Measurements from ENCODE around the gene SEMG2.

DNA sequence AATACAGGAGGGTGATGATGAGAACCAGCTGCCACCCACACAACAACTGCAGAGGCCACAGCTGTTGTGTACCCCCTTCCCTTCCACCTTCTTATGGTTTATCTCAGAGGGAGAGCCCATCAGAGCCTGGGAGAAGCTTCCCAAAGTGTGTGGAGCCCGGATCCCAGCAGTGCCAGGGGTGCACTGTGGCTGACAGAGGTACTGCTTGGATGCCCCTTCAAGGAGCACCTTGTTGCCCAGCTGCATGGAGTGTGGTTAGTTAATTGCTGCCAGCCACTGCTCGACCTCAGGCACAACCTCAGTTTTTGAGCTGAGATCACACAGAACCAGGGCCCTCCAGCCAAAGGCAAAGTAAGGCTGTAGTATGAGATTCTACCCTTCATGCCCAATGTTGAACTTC is 33.5 kb upstream of the SEMG2 start:
- TF ChIP-seq POLR2AphosphoS5 (IDR thresholded peaks at IDR 0.05) (no peak), POLR2A (IDR thresholded peaks at IDR 0.05) (no peak)
- TF ChIP-seq, protein P1, sequence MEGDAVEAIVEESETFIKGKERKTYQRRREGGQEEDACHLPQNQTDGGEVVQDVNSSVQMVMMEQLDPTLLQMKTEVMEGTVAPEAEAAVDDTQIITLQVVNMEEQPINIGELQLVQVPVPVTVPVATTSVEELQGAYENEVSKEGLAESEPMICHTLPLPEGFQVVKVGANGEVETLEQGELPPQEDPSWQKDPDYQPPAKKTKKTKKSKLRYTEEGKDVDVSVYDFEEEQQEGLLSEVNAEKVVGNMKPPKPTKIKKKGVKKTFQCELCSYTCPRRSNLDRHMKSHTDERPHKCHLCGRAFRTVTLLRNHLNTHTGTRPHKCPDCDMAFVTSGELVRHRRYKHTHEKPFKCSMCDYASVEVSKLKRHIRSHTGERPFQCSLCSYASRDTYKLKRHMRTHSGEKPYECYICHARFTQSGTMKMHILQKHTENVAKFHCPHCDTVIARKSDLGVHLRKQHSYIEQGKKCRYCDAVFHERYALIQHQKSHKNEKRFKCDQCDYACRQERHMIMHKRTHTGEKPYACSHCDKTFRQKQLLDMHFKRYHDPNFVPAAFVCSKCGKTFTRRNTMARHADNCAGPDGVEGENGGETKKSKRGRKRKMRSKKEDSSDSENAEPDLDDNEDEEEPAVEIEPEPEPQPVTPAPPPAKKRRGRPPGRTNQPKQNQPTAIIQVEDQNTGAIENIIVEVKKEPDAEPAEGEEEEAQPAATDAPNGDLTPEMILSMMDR (IDR thresholded peaks at IDR 0.05) = no peak
